Omental fat pad (tissue), 4 donors: ENCODE measurements around the gene DGKD. TPM values are rescaled to one million over a fixed set of nuclear protein-coding genes. Genes with fewer than 3 reads are reported as not detected.
A peak's percentile ranks its signal among the peaks of the same experiment; 100 is the strongest.

Experiments
- ATAC-seq: fragments of 150-250 bp; one replicate; pipeline ENCODE4 v1.9.1; 2016; ENCODE audit warnings: mild to moderate bottlenecking, moderate library complexity; ENCODE audit not compliant: low FRiP score
- DNase-seq: peaks from one replicate; pipeline ENCODE4 v3.0.0-alpha.2; 2019; ENCODE audit warnings: low spot score
- total RNA-seq, 4 donors: library from RNA; depleted of rRNA; stranded (reverse); fragments of >200 nt; gene quantifications; one replicate each; pipeline ENCODE4 v1.1.0, GENCODE V29; 2016
- TF ChIP-seq, protein P1 (sequence below), 3 donors: fragments of 450-650 bp; IDR thresholded peaks; one replicate each; pipeline ENCODE4 v1.5.1; 2016 to 2017; ENCODE audit warnings: antibody characterized with exemption in 3 of 3, mild to moderate bottlenecking in 3 of 3, moderate library complexity in 2 of 3

Gene DGKD, protein sequence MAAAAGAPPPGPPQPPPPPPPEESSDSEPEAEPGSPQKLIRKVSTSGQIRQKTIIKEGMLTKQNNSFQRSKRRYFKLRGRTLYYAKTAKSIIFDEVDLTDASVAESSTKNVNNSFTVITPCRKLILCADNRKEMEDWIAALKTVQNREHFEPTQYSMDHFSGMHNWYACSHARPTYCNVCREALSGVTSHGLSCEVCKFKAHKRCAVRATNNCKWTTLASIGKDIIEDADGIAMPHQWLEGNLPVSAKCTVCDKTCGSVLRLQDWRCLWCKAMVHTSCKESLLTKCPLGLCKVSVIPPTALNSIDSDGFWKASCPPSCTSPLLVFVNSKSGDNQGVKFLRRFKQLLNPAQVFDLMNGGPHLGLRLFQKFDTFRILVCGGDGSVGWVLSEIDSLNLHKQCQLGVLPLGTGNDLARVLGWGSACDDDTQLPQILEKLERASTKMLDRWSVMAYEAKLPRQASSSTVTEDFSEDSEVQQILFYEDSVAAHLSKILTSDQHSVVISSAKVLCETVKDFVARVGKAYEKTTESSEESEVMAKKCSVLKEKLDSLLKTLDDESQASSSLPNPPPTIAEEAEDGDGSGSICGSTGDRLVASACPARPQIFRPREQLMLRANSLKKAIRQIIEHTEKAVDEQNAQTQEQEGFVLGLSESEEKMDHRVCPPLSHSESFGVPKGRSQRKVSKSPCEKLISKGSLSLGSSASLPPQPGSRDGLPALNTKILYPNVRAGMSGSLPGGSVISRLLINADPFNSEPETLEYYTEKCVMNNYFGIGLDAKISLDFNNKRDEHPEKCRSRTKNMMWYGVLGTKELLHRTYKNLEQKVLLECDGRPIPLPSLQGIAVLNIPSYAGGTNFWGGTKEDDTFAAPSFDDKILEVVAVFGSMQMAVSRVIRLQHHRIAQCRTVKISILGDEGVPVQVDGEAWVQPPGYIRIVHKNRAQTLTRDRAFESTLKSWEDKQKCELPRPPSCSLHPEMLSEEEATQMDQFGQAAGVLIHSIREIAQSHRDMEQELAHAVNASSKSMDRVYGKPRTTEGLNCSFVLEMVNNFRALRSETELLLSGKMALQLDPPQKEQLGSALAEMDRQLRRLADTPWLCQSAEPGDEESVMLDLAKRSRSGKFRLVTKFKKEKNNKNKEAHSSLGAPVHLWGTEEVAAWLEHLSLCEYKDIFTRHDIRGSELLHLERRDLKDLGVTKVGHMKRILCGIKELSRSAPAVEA
- total RNA-seq, result 10 to 100 TPM; 15.3 to 37.5 (median 22.9) TPM

DNA sequence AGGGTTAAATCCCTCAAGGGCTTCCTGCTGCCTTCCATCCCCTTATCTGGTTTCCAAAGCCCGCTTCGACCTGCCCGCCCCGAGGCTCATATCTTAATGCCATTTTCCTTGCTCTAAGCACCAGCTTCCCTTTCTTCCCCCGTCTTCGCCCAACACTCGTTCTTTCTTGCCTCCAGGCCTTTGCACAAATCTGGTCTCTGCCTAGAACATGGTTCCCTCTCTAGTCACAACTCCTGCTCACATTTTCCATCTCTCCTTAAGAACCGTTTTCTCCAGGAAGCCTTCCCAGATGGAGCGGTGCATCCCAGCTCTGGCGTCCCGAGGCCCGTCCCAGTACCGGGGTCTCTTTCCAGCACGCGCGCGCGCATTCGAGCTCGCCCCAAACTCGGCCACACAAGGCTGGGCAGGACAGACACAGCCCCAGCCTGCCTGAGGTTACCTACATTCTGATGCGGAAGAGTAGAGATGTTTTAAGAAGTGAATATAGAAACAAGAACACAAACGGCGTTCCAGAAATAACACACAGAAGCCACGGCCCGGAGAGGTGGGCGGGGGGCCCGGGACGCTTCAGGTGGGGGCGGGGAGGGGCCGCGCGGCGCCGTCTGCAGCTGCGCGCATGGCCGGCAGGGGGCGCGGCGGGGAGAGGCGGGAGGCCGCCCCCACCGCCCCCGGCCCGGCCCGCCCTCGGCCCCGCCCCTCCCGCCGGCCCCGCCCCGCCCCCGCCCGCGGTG is at the start of gene DGKD:
TSS of gene DGKD (plus strand) at position 726 of the 731 bp plus-strand sequence. CDS start 25 bp downstream, outside the sequence.
- DNase-seq (no peak), ATAC-seq (peak; percentile 84)
- TF ChIP-seq, protein P1, sequence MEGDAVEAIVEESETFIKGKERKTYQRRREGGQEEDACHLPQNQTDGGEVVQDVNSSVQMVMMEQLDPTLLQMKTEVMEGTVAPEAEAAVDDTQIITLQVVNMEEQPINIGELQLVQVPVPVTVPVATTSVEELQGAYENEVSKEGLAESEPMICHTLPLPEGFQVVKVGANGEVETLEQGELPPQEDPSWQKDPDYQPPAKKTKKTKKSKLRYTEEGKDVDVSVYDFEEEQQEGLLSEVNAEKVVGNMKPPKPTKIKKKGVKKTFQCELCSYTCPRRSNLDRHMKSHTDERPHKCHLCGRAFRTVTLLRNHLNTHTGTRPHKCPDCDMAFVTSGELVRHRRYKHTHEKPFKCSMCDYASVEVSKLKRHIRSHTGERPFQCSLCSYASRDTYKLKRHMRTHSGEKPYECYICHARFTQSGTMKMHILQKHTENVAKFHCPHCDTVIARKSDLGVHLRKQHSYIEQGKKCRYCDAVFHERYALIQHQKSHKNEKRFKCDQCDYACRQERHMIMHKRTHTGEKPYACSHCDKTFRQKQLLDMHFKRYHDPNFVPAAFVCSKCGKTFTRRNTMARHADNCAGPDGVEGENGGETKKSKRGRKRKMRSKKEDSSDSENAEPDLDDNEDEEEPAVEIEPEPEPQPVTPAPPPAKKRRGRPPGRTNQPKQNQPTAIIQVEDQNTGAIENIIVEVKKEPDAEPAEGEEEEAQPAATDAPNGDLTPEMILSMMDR (IDR thresholded peaks at IDR 0.05), result no peak

DNA sequence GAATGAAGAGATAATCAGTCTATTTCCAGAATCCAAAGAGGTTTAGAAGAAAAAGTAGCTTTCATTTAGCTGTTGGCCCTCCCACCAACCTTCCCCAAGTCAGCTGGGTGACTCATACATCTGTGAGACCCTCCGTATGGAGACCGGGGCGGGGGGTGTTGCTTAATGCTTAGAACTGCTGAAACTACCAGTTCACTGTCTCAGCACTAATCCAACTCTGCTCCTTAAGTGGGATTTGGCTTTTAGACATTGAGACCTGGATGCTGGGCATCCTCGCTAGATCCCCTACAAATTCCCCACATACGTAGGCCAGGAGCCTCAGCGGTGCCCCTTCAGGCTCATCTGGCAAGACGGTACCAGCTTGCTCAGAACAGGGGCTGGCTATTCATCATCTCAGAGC is 46.7 kb upstream of the DGKD start, which contains the start of gene SAG:
TSS of gene SAG (plus strand) at position 252 of the 400 bp plus-strand sequence. CDS start 1,374 bp downstream, outside the sequence.
- ATAC-seq (no peak), DNase-seq (no peak)
- TF ChIP-seq, protein P1 (IDR thresholded peaks at IDR 0.05), result no peak

DNA sequence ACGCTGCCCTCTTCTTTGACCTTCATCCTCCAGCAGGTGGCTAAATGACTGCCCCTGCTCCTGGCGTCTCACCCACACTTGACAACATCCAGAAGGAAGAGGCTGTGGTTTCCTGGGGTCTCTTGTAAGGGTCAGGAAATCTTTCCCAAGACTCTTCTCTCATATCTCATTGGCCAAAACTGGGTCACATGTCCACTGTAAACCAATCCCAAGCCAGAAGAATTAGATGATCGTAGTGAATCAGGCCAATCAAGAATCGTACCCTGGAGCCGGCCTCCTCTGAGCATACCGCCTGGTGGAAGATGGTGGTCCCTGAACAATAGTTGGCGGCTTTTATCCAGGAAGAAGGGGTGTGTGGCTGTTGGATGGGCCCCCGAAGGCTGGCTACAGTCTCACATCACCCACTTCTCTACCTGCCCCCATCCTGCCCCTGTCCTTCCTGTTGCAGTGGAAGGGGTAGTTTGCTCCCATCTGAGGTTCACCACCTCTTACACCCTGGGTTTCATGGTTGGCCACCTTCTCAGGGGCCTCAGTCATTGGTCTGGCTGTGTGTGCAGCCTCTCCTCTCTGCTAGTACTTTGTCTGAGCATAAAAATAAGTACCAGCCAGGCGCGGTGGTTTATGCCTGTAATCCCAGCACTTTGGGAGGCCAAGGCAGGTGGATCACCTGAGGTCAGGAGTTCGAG is 42.9 kb upstream of the DGKD start:
- ATAC-seq (no peak), DNase-seq (no peak)
- TF ChIP-seq, protein P1 (IDR thresholded peaks at IDR 0.05), result no peak

DNA sequence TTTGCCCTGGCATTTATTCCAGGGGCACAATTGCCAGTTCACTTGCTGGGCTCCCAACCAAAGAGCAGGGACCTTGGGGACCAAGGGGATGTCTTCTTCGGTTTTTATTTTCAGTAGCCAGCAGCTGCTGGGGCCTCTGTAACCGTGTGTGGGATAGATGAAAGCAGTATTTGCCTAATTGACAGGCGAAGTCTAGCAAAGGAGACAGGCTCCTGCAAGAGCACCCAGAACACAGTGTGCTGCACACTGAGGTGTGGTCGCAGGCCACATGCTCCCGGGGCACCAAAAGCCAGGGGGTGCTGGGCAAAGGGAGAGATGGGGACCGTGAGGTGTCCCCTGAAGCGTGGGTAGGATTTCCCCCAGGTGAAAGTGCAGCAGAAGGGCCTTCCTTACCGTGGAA is 41.4 kb upstream of the DGKD start:
- TF ChIP-seq, protein P1 (IDR thresholded peaks at IDR 0.05), result no peak
- no peak for DNase-seq

DNA sequence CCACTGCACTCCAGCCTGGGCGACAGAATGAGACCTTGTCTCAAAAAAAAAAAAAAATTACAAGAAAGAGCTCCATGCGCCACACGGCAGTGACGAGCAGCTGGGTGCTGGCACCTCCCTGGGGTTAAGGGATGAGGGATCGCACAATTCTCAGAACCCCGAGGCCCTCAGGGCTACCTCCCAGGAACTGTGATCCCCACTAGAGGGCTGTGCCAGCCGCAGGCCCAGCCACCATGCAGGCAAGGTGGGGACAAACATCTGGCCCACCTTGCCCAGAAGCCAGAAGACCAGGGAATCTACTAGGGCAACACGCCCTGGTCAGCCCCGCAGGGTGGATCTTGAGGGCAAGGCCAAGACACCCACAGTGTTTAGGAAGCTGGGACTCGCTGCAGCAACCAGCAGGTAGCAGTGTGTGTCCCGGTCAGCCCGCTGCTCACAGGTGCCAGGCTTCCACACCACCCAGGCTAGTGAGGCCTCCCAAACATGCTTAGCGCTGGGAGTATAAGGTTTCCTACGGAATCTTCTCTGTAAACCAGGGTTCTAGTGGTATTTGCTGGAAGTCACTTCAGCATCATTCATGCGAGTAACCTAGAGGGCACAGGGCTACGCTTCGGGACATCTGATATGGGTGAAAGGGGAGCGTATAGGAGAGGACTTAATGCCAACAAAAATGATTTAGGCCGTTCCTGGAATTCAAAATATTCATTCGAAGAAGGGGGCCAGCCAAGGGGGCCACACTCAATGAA is 39.9 kb upstream of the DGKD start:
- no peak for ATAC-seq
- no peak for DNase-seq
- TF ChIP-seq, protein P1 (IDR thresholded peaks at IDR 0.05), result no peak

More for the DNA sequence above, 41.4 kb upstream of the DGKD start:
- no peak for ATAC-seq
